ENCODE measurements around the gene DMAC2.

- TF ChIP-seq EZH2phosphoT487 (IDR thresholded peaks at IDR 0.05; ENCODE audit: borderline replicate concordance) (no peak), CTCF (conservative IDR thresholded peaks at IDR 0.05; ENCODE audit: low read length) (no peak)
Observed at GRCh38 chr19:41456342-41456918, 16.7 kb upstream of the DMAC2 start.

Measured in Loucy (cell line).